SKM-1 (cell line): Measurements from ENCODE around the gene MERTK.
"Not testable (repeated sequence)": the region's sequence is repeated elsewhere in the genome, so short reads cannot be mapped to it uniquely, and the experiment has no call there.

ENCODE experiments used
- DNase-seq: peaks from one replicate; lab custom pipeline; 2025; ENCODE audit not compliant: unreplicated experiment; lab: John Stamatoyannopoulos, UW

Gene MERTK

DNA sequence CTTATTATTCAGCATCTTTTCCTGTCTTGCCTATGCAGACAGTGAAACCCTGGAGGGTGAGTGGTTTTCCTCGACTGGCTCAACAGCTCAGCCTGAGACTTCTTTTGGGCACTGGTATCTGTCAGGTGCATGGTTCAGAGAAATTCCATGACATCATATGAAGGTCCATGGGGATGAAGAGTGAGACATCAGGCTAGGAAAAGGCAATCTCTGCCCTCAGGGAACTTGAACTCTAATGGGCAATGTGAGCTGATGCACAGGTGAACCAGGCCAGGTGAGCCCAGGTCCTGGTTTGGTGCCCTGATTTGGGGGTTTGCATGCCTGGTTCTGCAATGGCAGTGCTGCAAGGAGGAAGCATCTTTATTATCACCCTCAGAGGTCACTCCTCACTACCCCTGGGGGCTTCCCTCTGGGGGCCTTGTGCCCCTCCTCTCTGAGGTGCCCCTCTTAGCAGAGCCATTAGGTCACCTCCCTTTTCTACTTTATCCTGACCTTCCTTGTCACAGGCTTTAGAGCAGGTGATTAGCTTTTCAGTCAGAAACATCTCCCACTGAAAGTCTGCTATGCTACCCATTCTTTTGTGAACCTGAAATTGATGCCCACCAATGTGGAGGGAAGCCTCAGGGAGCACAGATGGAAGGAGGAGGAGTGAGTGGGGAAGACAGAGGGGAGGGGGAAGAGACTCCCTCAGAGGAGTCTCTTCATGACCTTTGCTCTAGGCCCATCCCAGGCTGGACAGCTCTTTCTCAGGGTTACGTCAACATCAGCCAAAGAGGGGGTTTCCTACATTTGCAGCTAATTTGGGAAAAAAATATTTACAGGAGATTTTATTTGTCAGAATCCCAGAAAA is 47.3 kb downstream of the MERTK start:
- no peak for DNase-seq

DNA sequence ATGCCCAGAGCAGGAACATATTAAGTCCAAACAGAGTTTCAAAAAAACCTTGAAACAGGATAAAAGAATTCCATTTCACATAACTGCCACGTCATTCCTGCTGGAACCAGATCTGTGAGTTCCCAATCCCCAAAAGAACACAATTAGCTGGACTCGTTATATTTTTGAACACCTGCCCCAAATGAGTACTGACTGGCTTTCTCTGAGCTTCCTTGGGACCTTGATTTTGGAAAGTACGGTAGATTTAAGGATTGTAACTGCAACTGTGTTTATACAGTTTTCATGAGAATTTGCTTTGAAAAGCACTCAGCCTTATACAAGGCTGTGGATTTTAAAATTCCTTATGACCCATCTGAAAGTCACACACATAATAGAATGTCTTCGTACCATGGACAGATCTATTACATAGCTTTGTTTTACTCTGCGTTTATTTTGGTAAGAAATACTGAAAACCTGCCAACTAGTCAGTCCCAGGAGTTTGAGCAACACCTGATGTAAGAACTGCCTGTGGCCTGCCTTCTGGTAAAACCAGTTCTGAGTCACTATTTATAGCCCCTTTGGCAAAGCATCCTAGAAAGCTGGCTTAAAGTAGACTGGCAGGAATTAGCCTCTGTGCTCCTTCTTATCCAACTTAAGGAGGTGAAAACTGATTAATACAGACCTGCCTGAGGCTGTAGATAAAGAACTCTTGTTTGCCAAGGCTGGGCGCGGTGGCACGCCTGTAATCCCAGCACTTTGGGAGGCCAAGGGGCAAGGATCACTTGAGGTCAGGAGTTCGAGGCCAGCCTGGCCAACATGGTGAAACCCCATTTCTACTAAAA is 48.1 kb downstream of the MERTK start:
- no peak for DNase-seq

DNA sequence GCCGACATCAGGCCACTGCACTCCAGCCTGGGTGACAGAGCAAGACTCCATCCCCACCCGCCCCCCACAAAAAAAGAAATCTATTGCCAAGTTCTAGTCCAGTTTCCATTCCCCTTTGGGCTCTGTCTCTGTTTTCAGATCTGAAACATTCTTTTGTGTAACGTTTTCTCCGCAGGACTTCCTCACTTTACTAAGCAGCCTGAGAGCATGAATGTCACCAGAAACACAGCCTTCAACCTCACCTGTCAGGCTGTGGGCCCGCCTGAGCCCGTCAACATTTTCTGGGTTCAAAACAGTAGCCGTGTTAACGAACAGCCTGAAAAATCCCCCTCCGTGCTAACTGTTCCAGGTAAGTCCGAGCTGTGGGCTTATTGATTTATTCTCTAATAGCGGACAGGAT is 48.8 kb downstream of the MERTK start:
- no peak for DNase-seq

DNA sequence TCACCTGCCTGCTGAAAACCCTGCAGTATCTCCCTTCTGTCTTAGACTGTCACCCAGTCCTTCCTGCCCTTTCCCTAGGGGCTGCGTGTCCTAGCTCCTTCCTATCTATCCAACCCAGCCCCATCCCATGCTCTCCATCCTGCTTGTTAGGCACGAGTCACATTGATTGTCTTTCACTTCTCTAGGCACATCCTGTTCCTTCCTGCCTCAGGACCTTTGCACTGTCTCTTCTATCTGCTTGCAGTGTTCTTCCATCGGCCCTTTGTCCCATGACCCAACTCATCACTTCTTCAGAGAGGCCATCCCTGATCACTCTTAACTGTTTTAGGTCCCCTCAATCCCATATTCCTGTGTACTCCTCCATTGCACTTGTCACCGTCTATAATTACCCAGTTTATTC is 50.4 kb downstream of the MERTK start:
- no peak for DNase-seq

DNA sequence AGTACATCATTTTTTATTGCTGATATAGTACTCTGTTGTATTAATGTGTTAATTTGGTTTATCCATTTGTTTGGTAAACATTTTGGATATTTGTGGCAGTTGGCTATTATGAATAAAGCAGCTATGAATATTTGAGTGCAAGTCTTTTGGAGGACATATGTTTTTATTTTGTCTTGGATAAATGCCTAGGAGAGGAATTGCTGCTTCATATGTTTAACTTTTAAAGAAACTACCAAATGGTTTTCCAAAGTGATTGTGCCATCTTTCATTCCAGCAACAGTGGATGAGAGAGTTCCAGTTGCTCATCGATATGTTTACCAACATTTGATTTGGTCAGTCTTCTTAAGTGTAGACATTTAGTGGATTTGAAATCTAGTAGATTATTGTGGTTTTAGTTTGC is 51.8 kb downstream of the MERTK start:
- no peak for DNase-seq

DNA sequence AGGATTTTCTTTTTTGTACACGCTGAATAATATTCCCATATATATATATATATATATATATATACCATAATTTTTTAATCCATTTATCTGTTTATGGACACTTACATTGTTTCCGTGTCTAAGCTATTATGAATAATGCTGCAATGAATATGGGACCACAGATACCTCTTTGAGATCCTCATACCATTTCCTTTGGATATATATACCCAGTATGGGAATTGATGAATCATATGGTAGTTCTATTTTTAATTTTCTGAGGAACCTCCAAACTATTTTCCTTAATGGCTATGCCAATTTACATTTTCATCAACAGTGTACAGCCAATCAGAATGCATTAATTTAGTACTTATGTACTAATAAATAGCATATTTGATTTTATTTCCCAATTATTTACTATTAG is 53.1 kb downstream of the MERTK start:
- DNase-seq = no peak

DNA sequence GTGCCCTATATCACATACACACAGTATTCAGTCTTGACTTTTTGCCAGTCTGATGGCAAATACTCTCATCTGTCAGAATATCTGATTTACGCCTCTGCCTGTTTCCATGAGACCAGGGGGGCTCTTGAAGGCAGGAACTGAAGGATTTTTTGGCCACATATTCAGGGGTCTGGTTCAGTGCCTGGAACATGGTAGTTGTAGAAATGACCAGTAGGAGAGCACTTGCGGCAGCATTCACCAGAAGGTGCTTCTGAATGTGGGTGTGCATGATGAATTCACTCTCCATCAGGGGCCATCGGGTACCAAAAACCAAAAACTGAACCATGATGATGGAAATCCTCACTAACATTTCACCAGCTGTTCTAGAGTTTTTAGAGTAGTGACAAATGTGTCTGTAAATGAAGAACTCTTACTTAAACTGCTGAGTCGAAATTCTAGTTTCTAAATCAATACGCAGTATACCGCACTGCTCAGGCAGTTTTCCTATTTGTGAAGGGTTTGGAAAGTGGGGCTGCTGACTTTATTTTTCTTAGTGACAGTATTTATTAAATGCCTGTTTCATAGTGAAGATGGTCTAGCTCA is 54.6 kb downstream of the MERTK start:
- no peak for DNase-seq

DNA sequence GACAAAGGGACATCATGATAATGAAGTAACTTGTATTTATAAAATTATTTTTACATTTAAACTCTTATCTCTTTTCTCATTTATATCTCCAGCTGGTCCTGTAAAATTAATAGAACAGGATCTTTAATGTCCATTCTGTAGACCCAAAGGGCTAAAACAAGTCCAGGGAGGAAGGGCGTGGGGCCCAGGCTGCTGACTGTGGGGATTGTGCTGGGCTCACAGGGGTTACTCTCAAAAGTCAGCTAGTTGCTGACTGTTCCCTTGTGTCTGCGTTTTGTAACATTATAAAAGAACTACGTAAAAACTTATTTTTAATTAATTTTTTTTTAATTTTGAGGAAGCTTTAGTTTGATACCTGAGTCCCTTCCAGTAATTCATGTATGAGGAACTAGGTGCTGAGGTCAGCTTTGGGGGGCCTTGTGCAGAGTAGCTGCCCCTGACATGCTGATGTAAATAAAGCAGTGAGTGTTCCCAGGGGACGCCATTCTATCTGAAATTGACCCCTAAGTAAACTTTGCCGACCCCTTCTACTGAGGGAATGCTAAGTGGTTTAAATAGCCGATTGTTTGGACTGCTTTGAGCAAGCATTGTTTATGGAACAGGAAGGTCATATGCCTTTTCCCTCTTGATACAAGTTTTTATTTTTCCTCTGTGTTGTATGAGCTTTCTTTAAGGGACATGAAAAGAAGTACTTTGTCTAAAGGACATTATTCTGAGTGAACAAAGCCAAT is 56.4 kb downstream of the MERTK start:
- no peak for DNase-seq

DNA sequence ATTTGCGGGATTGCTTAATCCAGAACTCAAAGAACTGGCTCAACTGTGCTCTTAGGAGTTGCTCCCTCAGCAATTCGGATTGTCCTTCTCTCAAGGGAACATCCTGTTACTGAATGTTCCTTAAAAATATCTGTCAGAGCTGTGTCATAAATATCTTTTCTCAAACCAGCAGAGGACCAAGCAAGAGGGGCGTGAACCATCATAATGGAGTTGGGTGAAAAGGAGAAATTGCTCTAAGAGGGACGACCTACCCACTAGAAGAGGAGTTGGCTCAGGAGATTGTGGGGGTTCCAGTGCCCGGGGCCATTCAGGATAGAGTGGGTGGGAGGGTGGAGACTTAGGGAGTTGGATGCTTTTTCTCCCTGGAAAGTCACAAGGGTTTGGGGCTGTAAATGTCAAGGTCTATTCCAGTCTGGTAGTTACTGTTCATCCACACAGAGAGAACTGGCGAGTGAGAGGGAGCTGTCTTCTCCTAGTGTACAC is 59.5 kb downstream of the MERTK start:
- no peak for DNase-seq

DNA sequence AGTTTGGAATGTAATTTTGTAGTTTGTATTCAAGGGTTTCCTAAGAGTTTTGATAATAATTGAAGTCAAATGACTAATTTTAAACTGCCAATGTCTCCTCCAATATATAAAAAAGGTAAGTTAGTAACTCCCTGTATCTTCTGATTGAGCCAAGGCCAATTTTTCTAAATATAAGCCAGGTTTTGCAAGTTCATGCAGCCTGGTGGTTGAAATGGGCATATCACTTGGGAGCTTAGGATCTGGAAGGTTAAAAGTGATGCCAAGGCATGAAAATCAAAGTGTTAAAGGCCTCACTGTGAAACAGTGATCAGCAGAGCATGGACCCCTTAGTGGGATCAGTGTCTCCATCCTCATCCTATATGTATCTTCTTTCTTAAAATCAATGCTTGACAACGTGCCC is 60.5 kb downstream of the MERTK start:
- no peak for DNase-seq

DNA sequence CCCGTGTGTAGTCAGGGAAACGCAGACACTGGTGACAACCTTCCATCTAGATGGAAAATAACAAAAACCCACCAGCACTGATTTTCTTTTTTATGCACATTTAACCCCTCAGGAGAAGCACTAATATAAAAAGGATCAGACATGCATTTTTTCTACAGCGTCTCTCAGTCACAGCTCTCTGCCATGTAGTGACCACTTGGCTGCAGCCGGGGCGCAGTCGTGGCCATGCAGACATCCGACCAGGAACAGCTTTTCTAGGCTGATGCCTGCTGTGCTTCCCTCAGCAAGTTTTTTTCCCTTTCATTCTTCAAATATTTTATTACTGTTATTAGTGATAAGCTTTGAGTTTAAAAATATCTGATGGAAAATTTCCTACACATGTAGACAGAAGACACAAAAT is 63.3 kb downstream of the MERTK start:
- DNase-seq = no peak

DNA sequence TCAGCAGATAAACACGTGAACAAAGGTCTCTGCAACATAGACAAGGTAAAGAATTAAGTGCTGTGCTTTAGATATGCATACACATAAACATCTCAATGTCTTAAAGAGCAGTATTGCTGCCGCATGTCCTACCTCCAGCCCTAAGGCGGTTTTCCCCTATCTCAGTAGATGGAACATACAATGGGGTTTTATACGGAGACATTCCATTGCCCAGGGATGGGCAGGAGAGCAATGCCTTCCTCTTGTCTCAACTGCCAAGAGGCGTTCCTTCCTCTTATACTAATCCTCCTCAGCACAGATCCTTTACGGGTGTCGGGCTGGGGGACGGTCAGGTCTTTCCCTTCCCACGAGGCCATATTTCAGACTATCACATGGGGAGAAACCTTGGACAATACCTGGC is 64.7 kb downstream of the MERTK start:
- DNase-seq = not testable (repeated sequence)

DNA sequence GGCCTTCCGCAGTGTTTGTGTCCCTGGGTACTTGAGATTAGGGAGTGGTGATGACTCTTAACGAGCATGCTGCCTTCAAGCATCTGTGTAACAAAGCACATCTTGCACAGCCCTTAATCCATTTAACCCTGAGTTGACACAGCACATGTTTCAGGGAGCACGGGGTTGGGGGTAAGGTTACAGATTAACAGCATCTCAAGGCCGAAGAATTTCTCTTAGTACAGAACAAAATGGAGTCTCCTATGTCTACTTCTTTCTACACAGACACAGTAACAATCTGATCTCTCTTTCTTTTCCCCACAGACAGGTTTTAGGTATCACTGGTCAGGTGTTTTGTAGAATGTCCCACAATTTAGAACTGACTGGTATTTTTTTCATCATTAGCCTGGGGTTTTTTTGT is 65.1 kb downstream of the MERTK start:
- DNase-seq = not testable (repeated sequence)

DNA sequence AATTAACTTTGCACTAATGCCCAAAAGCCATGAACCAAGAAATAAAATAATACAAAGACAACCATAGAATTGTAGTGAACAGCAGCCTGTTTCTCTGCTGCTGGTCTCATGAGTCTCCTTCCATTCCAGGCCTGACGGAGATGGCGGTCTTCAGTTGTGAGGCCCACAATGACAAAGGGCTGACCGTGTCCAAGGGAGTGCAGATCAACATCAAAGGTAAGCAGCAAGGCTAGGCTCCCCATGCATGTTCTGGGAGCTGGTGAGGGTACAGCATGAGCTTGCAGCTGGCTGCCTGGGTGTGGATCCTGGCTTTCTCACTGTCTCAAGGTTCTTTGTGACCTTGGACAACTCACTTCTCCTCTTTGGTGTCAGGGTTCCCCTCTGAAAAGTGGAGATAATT is 66.7 kb downstream of the MERTK start:
- DNase-seq = no peak

DNA sequence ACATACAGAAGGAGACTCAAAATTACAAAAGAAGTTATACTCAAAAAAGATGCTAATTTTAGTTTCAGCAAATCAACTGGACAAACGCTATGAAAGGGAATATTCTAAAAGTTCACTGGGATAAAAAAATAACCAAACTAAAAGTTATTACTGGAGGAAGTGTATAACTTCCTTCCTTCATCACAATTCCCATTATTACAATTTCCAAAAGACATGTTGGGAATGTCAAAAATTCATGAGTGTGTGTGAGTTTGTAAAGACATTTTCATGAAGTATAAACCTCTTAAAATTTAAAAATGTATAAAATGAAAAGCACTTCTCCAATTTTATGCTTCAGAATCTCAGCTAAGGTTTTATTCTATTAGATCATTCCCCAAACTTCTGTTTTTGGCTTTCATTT is 67.8 kb downstream of the MERTK start:
- DNase-seq = no peak

DNA sequence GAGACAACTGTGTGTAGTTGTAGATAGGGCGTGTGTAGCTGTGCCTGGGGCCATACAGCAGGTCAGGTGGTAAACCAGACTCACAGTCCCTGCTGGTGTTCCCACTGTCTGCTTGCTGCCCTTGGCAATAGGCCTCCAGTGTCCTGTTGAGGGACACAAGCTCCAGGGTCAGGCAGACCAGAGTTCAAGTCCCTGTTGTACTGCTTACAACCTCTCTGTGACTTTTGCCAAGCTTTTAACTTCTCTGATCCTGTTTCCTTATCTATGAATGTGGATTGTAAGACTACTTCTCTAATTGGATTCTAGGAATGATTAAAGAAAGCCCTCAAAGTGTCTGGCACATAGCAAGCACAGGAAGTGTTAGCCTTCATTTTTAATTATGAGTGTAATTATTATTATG is 68.6 kb downstream of the MERTK start:
- no peak for DNase-seq

DNA sequence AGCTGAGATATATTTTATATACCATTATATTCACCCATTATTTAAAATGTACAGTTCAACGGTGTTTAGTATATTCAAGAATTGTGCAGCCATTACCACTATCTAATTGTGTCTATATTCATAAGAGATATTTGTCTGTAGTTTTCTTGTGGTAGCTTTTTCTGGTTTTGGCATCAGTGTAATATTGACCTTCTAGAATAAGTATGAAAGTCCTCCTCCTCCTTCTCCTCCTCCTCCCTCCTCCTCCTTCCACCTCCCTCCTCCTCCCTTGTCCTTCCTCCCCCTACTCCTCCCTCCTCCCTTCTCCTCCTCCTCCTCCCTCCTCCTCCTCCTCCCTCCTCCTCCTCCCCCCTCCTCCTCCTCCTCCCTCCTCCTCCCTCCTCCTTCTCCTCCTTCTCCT is 72.0 kb downstream of the MERTK start:
- no peak for DNase-seq

DNA sequence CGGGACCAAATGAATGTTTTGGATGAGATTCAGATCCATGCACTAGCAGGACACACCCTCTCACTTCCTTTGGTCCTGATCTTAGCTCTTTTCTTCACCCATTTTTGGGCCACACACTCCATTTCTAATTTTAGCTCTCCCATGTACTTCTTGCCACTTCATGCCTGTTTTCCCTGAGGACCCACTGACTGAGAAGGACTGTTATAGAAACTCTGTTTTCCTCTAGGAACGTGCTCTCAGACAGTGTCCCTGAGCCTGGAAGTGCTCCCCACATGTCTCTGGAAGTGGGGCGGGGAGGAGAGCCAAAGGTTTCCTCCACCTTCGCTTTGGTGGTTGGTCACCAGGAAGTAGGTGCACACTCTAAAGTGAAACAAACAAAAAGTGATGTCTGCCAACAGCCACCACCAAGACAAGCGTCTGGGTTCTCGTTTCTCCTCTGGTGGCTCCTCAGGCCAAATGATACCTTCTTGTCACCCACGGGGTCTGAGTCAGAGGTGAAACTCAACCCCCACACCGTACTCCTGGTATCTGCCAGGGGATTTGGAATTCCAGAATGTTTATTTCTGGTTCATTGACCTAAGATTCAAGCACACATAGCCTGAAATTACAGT is 74.7 kb downstream of the MERTK start:
- DNase-seq = no peak

DNA sequence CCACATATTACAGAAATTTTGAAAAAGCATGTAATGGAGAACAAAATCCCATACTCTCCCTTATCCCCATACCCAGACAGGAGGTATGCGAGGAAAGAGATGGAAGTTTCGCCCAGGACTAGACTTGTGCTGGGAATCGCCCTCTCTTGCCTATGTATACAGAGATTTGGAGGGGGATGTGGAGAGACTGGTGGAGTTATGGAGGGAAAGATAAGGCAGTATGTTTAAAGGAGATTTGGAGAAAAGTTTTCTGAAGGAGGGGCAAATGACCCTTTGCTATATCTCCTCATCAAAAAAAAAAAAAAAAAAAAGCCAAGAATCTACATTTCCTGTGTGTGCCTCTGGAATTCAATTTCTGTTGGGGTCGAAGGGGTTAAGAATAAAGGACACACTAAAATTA is 75.3 kb downstream of the MERTK start:
- DNase-seq = no peak

DNA sequence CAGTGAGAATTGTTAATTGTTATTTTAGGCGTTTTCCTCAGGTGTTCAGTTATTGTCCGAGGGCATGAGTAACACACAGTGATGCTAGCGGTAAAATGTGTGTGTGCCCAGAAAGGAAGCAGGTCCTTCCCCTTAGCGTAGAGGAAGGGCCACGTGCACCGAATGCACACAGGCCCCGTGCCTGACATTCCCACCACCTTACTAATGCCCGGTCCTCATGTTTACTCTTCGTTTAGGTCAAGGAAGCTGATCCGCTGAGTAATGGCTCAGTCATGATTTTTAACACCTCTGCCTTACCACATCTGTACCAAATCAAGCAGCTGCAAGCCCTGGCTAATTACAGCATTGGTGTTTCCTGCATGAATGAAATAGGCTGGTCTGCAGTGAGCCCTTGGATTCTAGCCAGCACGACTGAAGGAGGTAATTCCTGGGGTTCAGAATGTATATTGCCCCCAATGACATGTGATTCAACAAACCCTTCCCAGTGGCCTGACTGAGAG is 76.7 kb downstream of the MERTK start:
- DNase-seq = no peak

DNA sequence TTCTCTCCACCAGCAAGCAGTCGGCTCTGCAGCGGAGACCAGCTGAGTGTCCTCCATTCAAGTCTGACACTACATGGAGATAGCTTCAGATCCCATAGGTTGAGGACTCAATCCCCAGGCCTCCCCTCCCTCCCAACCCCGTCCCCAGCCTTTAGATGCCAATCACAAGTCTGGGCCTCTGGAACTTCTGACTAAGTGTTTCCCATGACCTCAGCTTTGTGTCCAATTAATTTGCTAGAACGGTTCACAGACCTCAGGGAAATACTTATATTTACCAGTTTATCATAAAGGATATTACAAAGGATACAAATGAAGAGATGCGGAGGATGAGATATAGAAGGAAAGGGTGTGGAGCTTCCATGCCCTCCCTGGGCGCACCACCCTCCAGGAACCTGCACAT is 77.4 kb downstream of the MERTK start:
- DNase-seq = no peak
